Endodermal cell (in vitro differentiated cells): ENCODE data around the gene CD99. TPM values are rescaled to one million over a fixed set of nuclear protein-coding genes. Genes with fewer than 3 reads are reported as not detected.

Experiments used
- DNase-seq: peaks from one replicate; pipeline ENCODE4 v3.0.0-alpha.2; 2017
- H3K27ac ChIP-seq: 2 replicates; pipeline ENCODE4 v1.5.1; 2013; ENCODE audit warnings: mild to moderate bottlenecking, low read depth, low read length, moderate library complexity
- H3K27me3 ChIP-seq: 2 replicates; pipeline ENCODE4 v1.6.1; 2013; ENCODE audit warnings: mild to moderate bottlenecking, low read length, moderate library complexity; ENCODE audit not compliant: insufficient read depth, control insufficient read depth, poor library complexity, severe bottlenecking
- H3K36me3 ChIP-seq: 2 replicates; pipeline ENCODE4 v1.7.0; 2013; ENCODE audit warnings: mild to moderate bottlenecking, low read length, moderate library complexity; ENCODE audit not compliant: control insufficient read depth, insufficient read depth
- H3K4me1 ChIP-seq: one replicate; pipeline ENCODE4 v1.7.0; 2013; ENCODE audit warnings: low read length; ENCODE audit not compliant: control insufficient read depth, insufficient read depth
- H3K4me3 ChIP-seq: 2 replicates; pipeline ENCODE4 v1.5.1; 2013; ENCODE audit warnings: mild to moderate bottlenecking, low read length, moderate library complexity
- H3K9ac ChIP-seq: 2 replicates; pipeline ENCODE4 v1.6.1; 2013; ENCODE audit warnings: mild to moderate bottlenecking, low read length, moderate library complexity; ENCODE audit not compliant: poor library complexity, severe bottlenecking; ENCODE audit errors: extremely low read depth
- H3K9me3 ChIP-seq: 2 replicates; pipeline ENCODE4 v1.6.1; 2013; ENCODE audit warnings: mild to moderate bottlenecking, low read length, moderate library complexity; ENCODE audit not compliant: control insufficient read depth
- H3K27ac Mint-ChIP-seq: 2 replicates; pipeline ENCODE4 v1.8.0; 2020; ENCODE audit warnings: mixed read lengths
- H3K27me3 Mint-ChIP-seq: 2 replicates; pipeline ENCODE4 v1.8.0; 2021; ENCODE audit warnings: mild to moderate bottlenecking, mixed read lengths; ENCODE audit not compliant: insufficient read depth
- H3K36me3 Mint-ChIP-seq: 2 replicates; pipeline ENCODE4 v1.8.0; 2020; ENCODE audit warnings: low read depth, mixed read lengths
- H3K4me1 Mint-ChIP-seq: 2 replicates; pipeline ENCODE4 v1.8.0; 2020; ENCODE audit warnings: mixed read lengths
- H3K4me3 Mint-ChIP-seq: 2 replicates; pipeline ENCODE4 v1.8.0; 2020; ENCODE audit warnings: mild to moderate bottlenecking, moderate library complexity, mixed read lengths
- H3K9me3 Mint-ChIP-seq: 2 replicates; pipeline ENCODE4 v1.8.0; 2020; ENCODE audit warnings: mild to moderate bottlenecking, mixed read lengths
- WGBS, 2 experiments: methylation state at CpG; one replicate each; pipeline versions ENCODE4 v1.1.5 to v1.1.7; 2013; ENCODE audit warnings: missing lambda C conversion rate in 2 of 2, mixed read lengths in 1 of 2; ENCODE audit not compliant: insufficient coverage in 1 of 2, insufficient read length in 1 of 2; 5-methylcytosine and 5-hydroxymethylcytosine counted together
- total RNA-seq, 2 donors: library from RNA; stranded (reverse); fragmentation: NEBNext Ultra II Directional in 1 of 2; extraction: Animal tissue kit (Norgen Biotek cat#: 25700) in 1 of 2; gene quantifications; 2 replicates in 1 of 2; 3 replicates in 1 of 2; pipeline ENCODE4 v1.2.1, GENCODE V29; 2021
- TF ChIP-seq, protein P1 (sequence below): fragments of 200-600 bp; sonication (generic); conservative IDR thresholded peaks from 2 replicates; pipeline ENCODE4 v1.5.0; 2021; ENCODE audit warnings: antibody characterized with exemption, mild to moderate bottlenecking

Gene CD99
- total RNA-seq, 2 donors from 2014 or later, result 314 to 397 TPM

DNA sequence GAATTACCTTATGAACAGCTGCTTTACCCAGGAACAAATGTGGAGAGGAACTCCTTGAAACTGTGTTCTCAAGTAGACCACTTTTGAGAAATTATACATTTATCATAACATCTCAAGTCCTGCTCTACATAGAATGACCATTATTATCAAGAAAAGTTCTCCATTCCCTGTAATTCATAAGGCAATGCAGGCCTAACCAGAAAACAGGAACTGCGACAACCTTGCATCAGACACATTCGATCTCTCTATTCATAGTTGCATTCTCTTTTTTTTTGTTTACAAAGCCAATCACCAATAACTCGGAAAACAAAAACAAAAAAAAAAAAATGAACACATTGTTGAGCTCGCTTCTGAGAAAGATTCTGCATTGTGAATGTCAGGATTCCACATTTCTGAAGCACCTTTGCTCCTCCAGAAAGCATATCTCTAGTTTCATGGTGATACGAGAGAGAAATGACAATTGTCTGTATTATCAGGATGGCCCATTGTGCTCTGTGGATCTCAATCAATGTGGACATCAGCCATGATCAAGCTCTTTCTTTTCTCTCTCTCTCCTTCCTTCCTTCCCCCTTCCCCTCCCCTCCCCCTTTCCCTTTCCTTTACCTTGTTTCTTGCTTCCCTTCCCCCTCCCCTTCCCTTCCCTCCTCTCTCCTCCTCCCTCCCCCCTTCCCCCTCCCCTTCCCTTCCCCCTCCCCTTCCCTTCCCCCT, 32.4 kb upstream of the CD99 start:
- no peaks in the 10 kb centered on the region for H3K27me3 Mint-ChIP-seq
- Histone ChIP-seq H3K27ac (no peak overlapping the region), H3K9ac (no peak overlapping the region), H3K9me3 (no peaks in the 10 kb centered on the region), H3K36me3 (peaks cover under 1% of the 10 kb centered on the region), H3K4me1 (no peaks in the 10 kb centered on the region), H3K4me3 (no peak overlapping the region), H3K27me3 (no peaks in the 10 kb centered on the region)
- TF ChIP-seq, protein P1, sequence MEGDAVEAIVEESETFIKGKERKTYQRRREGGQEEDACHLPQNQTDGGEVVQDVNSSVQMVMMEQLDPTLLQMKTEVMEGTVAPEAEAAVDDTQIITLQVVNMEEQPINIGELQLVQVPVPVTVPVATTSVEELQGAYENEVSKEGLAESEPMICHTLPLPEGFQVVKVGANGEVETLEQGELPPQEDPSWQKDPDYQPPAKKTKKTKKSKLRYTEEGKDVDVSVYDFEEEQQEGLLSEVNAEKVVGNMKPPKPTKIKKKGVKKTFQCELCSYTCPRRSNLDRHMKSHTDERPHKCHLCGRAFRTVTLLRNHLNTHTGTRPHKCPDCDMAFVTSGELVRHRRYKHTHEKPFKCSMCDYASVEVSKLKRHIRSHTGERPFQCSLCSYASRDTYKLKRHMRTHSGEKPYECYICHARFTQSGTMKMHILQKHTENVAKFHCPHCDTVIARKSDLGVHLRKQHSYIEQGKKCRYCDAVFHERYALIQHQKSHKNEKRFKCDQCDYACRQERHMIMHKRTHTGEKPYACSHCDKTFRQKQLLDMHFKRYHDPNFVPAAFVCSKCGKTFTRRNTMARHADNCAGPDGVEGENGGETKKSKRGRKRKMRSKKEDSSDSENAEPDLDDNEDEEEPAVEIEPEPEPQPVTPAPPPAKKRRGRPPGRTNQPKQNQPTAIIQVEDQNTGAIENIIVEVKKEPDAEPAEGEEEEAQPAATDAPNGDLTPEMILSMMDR, result no peak
- H3K4me1 Mint-ChIP-seq, result peaks cover 23% of the 10 kb centered on the region
- DNase-seq, result no peak
- H3K4me3 Mint-ChIP-seq, result no peak overlapping the region
- no peaks in the 10 kb centered on the region for H3K9me3 Mint-ChIP-seq
- peaks cover 11% of the 10 kb centered on the region for H3K36me3 Mint-ChIP-seq
- no peak overlapping the region for H3K27ac Mint-ChIP-seq
- 90 to 91% methylated on average over 5 of the region's 5 CpGs for WGBS, 2 experiments

DNA sequence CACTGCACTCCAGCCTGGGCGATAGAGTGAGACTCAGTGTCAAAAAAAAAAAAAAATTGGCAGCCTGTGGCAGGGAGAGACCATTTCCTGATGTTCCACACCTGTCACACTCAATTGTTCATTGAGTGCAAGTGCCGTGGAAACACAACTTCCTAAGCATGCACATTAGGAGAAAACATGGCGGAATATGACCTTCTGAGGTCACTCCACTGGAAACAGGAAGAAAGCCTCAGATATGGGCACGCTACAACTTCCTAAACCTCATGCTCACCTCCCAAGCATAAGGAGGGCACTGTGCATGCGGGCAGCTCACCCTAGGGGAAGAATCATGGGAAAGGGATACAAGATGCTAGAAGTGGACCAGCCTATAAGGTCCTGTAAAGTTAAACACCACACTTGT, 28.5 kb upstream of the CD99 start:
- Histone ChIP-seq H3K4me1 (no peaks in the 10 kb centered on the region), H3K36me3 (no peaks in the 10 kb centered on the region), H3K27me3 (no peaks in the 10 kb centered on the region), H3K27ac (no peak overlapping the region), H3K9ac (no peak overlapping the region), H3K9me3 (no peaks in the 10 kb centered on the region), H3K4me3 (no peak overlapping the region)
- Mint-ChIP-seq H3K9me3 (no peaks in the 10 kb centered on the region), H3K4me3 (no peak overlapping the region), H3K4me1 (peaks cover 14% of the 10 kb centered on the region), H3K27ac (peak overlapping the region; percentile 66), H3K36me3 (peaks cover 8% of the 10 kb centered on the region), H3K27me3 (no peaks in the 10 kb centered on the region)
- TF ChIP-seq, protein P1, result no peak
- WGBS, 2 experiments, result 86 to 92% methylated on average over 5 of the region's 5 CpGs
- DNase-seq, result no peak

DNA sequence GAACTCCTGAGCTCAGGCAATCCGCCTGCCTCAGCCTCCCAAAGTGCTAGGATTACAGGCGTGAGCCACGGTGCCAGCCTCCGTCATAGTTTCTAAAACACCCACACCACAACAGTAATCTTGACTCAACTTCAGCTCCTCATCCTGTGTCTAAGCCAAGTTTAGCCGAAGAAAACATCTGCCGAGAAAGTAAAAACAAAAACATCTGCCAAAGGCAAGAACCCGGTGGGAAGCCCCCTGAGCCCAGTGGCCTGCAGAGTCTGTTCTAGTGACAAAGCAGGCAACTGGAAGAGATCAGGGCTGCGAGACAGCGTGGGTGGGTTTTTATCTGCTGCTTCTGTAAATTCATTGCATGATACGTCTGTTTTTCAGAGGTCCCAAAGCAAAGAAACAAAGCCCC, 26.6 kb upstream of the CD99 start:
- no peak overlapping the region for H3K9ac ChIP-seq
- DNase-seq, result no peak
- TF ChIP-seq, protein P1, result no peak
- no peak overlapping the region for H3K27ac Mint-ChIP-seq
- no peaks in the 10 kb centered on the region for H3K36me3 ChIP-seq
- no peak overlapping the region for H3K4me3 ChIP-seq
- H3K4me3 Mint-ChIP-seq, result no peak overlapping the region
- H3K36me3 Mint-ChIP-seq, result peaks cover 5% of the 10 kb centered on the region
- 77 to 83% methylated on average over 6 to 10 of the region's 10 CpGs for WGBS, 2 experiments
- no peaks in the 10 kb centered on the region for H3K9me3 ChIP-seq
- H3K9me3 Mint-ChIP-seq, result no peaks in the 10 kb centered on the region
- H3K4me1 ChIP-seq, result no peaks in the 10 kb centered on the region
- no peaks in the 10 kb centered on the region for H3K27me3 ChIP-seq
- no peaks in the 10 kb centered on the region for H3K27me3 Mint-ChIP-seq
- H3K27ac ChIP-seq, result no peak overlapping the region
- H3K4me1 Mint-ChIP-seq, result peaks cover 5% of the 10 kb centered on the region
